ENCODE results near the gene POGK. TPM values are rescaled to one million over a fixed set of nuclear protein-coding genes. Genes with fewer than 3 reads are reported as not detected.

Gene POGK
- total and polyA plus RNA-seq, 10 of the 15 experiments (the other 5 are each of a cell fraction or from before 2014, with no cell fraction given): 5.3 to 34.6 (median 18.7) TPM

- ChIA-PET CTCF (interaction anchor here (1.1 to 4.2 kb wide), 5 partner anchors 12 to 959 kb away, joined by 3 to 31 read pairs (median 5); no protein-coding TSS in a partner anchor), POLR2A (interaction anchor here (1.0 kb wide), 1 partner anchor 14 kb away, joined by 3 read pairs; no protein-coding TSS in a partner anchor), SMC1A (ENCODE audit: uncharacterized antibody, unreplicated experiment) (interaction anchor here (0.8 to 3.4 kb wide), 3 partner anchors 27 to 176 kb away, joined by 3 to 12 read pairs (median 3); no protein-coding TSS in a partner anchor), RAD21 (ENCODE audit: unreplicated experiment) (interaction anchor here (1.8 kb wide), 1 partner anchor 26 kb away, joined by 4 read pairs; no protein-coding TSS in a partner anchor)
- TF ChIP-seq BCL11A (IDR thresholded peaks at IDR 0.05; ENCODE audit: low read depth, low read length) (no peak), STAT1 (conservative IDR thresholded peaks at IDR 0.05) (no peak), SMC3 (IDR thresholded peaks at IDR 0.05; ENCODE audit: borderline replicate concordance, low read length) (no peak), POLR2AphosphoS5 (IDR thresholded peaks at IDR 0.05; ENCODE audit: low read length) (no peak), MTA2 (IDR thresholded peaks at IDR 0.05; ENCODE audit: low read depth) (no peak), BCLAF1 (IDR thresholded peaks at IDR 0.05) (no peak), MYB (IDR thresholded peaks at IDR 0.05; ENCODE audit: borderline replicate concordance, low read depth, low read length) (no peak), GATAD2B (conservative IDR thresholded peaks at IDR 0.05; ENCODE audit: low read depth) (no peak), EED (IDR thresholded peaks at IDR 0.05; ENCODE audit: low read depth) (no peak)
- H3K9me3 ChIP-seq (replicated peaks; ENCODE audit: control insufficient read depth, insufficient read depth, low read length): no peaks in the 10 kb centered on the region
- intact Hi-C loops (cut with micrococcal nuclease; ENCODE audit: unreplicated experiment) (no loop called here), in situ Hi-C loops (cut with MboI) (no loop called here)
- no peak for FAIRE-seq
- H3K36me3 ChIP-seq (ENCODE audit: control insufficient read depth in 2 of 2, insufficient read depth in 2 of 2, low read length in 1 of 2): no peaks in the 10 kb centered on the region
- WGBS (ENCODE audit: insufficient coverage, insufficient replicate concordance, low lambda C conversion rate, missing lambda C conversion rate): 2% methylated on average over 2 of the region's 2 CpGs
- peaks cover 7% of the 10 kb centered on the region; the same call in 1 of the 2 replicates for H3K4me1 ChIP-seq (ENCODE audit: control insufficient read depth, insufficient read depth, low read length)
- no peak overlapping the region for H3K4me3 ChIP-seq
- no peaks in the 10 kb centered on the region for H4K20me1 ChIP-seq (ENCODE audit: control insufficient read depth, insufficient read depth)
- no TSS peak for BruUV-seq (replicated peaks)
- no peak overlapping the region for H3K27ac ChIP-seq (ENCODE audit: control insufficient read depth, insufficient read depth)
- H3K27me3 ChIP-seq (replicated peaks in 1 of 2; ENCODE audit: control insufficient read depth in 2 of 2, insufficient read depth in 2 of 2, low read length in 1 of 2): peaks cover 0 to 4% of the 10 kb centered on the region in 2 experiments; a peak in 1 of 4 replicates
- no peaks in the 10 kb centered on the region for H3K79me2 ChIP-seq (ENCODE audit: control insufficient read depth, insufficient read depth, low read length)
- no peak for ATAC-seq
- H2AFZ ChIP-seq (ENCODE audit: control insufficient read depth, low read depth, low read length): no peak overlapping the region
- H3K4me2 ChIP-seq (ENCODE audit: control insufficient read depth, insufficient read depth): no peak overlapping the region
- DNase-seq (ENCODE audit: low read depth, low spot score): no peak
- H3K9ac ChIP-seq (ENCODE audit: control insufficient read depth, insufficient read depth, low read length): no peak overlapping the region
These were observed 43.6 kb downstream of the POGK start for GRCh38 chr1:166882893-166883292.
